Globus pallidus (tissue), 1 donor: ENCODE measurements around the gene TCP11L2.
"Not testable (repeated sequence)": the region's sequence is repeated elsewhere in the genome, so short reads cannot be mapped to it uniquely, and the experiment has no call there.

Experiments
- DNase-seq: peaks from one replicate; pipeline ENCODE4 v3.0.0-alpha.2; 2015; ENCODE audit warnings: low spot score

Gene TCP11L2

DNA sequence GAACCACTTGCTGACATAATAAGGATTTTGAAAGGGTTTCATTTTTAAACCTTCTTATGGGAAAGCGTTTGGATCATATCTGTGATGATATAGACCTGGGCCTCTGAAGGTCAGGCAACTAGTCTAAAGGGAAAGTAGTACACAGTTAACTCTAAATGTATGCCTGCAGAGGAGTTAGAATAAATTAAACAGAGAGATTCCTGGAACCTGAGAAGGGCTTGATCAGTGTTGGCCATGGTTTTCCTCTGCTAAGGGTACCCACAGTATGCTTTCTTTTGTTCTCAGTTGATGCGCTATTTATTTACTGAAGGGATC is 40.6 kb downstream of the TCP11L2 start:
- DNase-seq, result no peak

DNA sequence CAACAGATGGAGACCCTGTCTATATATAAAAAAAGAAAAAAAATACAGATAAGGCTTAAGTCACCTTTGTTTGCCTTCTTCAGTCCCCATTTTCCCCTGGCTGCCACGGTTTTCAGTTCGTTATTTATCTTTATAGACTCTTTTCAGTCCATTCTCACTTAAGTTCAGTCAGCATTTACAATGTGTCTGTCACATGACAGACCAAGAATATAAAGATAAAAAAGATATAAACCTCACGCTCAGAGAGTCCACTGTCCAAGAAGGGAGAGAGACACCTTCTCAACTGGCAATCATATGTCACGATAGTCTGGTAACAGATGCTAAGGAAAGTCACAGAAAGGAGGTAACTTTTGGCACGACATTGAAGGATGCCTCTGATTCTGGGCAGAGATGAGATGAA is 41.6 kb downstream of the TCP11L2 start:
- DNase-seq, result no peak

DNA sequence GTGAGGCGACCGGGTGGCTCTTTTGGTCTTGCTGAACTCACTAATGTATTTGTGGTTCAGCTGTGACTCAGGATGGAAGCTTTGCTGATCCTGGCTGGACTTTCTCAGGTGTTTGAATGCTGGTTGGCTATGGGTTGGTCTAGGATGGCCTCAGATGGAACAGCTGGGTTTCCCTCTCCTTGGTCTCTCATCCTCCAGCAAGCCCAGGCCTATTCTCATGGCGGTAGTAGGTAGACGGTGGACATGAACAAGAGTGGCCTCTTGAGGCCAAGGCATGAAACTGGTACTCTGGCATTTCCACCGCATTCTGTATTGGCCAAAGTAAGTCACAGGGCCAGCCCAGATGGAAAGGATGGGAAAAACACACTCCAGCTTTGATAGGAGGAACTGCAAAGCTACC is 43.2 kb downstream of the TCP11L2 start:
- DNase-seq, result peak; percentile 77

DNA sequence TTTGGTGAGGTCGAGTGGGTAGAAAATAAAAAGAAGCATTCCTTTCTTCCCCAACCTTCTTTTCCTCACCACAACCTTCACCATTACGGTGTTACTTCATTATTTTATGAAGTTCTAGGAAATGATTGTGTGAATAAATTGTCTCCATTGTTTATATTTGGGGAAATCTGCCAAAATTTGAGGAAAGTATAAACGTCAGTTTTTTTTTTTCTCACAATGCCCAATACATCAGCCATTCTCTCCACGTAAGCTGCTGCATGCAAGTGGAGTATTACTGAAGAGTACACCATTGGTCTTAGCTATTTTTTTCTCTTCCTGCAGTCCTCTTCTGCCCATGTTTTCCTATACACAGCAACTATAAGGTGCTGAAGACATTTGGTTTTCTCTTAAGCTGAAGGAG is 45.9 kb downstream of the TCP11L2 start:
- no peak for DNase-seq

DNA sequence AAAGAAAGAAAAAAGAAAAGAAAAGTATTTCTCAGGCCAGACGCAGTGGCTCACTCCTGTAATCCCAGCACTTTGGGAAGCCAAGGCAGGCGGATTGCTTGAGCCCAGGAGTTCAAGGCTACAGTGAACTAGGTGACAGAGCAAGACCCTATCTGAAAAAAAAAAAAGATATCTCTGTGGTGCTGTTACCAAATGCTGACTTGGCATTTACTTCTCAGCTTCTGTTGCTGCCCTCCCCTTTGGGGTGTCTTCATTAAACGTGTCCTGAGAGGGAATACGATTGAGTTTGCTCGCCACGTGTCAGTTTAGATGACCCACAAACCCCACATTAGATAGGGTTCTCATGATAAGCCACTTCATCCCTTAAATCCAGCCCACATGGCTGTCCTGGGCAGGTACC is 50.6 kb downstream of the TCP11L2 start:
- DNase-seq, result no peak

DNA sequence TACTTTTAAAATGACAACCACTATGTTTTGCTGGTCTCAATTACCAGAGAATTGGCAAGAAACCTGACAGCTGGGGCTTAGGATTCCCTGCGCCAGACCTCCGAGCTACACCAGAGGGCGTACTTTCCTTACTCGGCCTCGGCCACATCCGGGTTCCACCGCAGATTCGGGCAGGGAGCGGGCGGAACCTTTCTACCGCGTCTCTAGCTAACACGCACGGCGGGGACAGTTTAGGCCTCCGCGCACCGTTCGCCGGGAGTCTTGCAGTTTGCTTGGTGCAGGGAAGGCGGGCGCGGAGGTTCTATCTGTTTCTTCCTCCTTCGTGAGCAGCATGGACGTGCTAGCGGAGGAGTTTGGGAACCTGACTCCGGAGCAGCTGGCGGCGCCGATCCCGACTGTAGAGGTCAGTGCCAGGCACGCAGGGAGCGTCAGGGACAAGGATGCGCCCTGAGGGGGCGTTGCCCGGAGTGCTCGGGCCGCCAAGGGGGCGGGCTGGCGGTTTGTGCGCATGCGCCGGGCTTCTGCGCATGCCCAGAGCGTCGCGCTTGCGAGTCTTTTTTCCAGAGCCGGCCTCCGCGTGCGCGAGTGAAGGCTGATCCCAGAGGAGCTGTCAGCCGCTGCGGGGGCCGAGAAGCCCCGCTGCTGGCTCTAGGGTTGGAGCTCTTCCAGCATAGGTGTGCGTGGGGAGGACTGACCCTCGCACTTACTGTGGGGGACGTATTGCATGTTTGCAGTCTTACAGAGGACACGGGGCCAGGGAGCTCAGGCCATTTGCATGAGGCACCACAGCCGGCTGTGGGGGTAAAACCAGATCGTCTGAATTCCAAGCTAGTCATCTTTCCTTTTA is 55.2 kb downstream of the TCP11L2 start, which contains the start of gene POLR3B:
POLR3B (plus strand) TSS at position 200 of the 847 bp plus-strand sequence; CDS start at position 332, 132 bp downstream.
- peak; percentile 95 for DNase-seq

DNA sequence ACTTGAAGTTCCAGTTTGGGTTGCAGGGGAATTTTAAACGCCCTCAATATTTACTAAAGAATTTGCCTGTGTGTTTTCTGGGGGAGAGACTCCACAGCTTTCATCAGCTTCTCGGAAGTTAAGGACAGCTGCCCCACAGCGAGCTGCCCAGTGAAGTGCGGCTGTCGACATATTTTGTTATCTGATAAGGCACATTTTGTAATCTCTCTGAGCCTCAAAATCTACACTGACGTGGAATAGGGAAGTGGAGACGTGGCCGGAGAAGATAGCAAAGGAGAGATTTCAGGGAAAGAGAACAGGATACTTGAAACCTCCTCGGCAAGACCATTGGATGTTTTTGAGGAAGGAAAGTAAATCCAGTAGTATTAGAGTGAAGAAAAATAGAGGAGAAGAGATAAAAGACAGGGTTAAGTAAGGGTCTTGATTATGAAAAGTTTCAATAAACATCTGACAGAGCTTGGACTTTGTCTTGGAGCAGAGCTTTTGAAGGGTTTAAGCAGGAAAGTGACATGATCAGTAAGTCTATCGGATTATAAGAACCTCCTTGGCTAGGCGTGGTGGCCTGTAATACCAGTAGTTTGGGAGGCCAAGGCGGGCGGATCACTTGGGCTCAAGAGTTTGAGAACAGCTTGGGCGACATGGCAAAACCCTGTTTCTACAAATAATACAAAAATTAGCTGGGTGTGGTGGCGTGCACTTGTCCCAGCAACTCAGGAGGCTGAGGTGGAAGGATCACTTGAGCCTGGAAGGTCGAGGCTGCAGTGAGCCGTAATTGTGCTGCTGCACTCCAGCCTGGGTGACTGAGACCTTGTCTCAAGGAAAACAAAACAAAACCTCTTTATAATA is 56.1 kb downstream of the TCP11L2 start:
- no peak for DNase-seq

DNA sequence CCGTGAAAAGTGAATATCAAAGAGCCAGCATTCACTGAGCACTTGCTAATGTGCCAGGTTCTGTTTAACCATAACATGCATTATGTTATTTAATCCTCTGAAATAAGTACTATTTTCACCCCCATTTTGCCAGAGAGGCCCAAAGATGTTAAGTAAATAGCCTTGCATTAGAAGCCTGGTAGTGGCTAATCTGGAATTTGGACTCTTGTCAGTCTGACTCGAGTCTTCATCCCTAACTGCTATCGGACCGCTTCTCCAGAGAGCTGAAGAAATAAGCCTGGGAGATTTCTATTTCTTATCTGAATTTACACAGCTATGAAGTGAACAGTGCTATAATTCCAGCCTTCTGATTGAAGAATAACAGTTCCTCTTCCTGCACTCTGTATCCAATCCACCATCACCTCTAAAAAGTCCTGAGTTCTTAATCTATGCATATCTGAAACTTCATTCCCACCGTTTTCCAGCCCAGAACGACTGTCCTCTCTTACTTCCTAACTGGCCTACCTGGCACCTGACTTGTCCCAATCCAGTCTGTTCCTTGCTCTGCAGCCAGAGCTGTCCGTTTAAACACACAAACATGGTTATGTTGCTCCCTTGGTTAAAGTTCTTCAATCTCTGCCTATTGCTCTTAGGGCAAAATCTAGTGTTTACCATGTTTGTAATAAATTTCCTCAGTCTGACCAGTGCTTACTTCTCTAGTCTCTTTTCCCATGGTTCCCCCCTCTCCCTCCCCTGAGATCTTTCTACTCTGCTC is 57.3 kb downstream of the TCP11L2 start:
- DNase-seq, result no peak

DNA sequence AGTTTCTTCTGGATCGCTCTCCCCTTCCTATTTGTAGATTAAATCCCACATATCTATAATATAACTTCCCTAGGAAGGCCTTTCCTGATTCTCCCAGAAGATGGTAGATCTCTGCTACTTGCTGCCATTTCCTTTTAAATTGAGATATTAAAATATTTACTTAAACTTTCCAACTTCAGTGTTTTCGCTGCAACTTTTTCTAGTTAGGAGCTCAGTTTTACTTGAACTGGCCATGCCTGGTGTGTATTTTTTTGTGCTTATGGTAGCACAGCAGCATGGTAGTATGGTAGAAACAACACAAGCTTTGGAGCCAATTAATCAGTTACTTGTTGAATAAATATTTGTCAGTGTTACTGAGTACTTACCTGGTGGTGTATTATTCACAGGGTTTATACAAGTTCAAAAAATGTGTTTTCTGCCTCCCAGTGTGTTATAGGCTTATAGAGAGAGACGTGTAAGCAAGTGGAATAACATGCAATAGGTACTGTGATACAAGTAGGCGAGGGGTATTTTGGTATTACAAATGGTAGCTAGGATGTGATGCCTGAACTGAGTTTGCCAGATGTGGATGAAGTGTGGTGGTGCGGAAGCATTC is 58.0 kb downstream of the TCP11L2 start:
- DNase-seq, result no peak

DNA sequence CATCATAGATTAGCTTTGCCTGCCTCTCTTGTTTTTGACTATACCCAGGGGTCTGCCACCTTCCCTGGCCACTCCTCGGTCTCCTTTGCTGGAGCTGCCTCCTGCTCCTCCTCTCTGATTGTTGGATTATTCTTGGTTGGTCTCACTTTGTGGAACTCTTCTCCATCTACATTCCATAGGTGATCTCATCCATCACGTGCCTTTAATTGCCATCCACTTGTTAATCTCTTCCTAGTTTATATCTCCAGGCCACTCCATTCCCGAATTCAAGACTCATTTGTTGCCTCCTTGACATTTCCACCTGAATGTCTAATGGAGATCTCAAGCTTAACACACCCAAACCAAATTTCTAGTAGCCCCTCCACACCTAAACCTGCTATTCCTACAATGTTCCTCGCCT is 60.4 kb downstream of the TCP11L2 start:
- DNase-seq, result no peak

DNA sequence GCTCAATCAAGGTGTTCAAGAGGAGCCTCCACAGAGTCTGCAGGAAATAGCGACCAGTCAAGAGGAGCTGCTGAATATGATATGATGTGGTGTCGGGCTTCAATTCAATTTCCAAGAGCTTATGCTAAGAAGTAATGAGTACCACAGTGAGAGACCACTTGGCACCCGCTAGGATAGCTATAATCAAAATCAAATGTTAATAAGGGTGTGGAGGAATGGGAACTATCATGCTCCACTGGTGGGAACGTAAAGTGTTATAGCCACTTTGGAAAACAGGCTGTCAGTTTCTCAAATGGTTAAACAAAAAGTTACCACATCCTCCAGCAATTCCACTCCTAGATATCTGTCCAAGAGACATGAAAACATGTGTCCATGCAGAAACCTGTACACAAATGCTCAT is 61.7 kb downstream of the TCP11L2 start:
- DNase-seq, result no peak

DNA sequence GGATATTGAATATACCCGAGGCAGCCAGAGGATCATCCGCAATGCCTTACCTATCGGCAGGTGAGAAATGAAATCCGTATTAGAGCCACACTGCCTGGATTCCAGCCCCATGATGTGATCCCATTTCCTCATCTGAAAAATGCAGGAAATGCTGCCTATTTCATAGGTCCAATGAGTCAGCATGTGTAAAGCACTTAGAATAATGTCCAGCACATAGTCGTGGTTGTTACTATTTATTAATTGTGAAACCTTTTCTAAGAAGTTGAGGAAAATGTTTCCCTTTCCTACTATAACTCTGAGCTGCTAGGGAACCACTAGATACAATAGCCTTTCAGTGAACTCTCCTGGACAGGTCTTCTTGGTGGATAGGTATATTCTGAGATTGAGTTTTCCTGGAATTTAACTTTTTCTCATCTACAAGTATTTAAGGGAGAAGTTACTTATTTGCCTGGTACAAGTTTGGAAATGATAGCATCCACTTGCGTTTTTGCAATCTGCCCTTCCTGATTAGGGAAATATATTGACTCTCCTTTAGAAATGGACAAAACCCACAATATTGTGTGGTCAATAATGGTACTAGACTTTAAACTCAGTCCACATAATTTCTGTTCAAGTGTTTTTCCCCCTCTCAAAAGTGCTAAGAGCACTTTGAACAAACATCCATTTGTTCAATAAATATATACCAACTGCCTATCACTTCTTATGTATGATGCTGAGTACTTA is 67.3 kb downstream of the TCP11L2 start:
- no peak for DNase-seq

DNA sequence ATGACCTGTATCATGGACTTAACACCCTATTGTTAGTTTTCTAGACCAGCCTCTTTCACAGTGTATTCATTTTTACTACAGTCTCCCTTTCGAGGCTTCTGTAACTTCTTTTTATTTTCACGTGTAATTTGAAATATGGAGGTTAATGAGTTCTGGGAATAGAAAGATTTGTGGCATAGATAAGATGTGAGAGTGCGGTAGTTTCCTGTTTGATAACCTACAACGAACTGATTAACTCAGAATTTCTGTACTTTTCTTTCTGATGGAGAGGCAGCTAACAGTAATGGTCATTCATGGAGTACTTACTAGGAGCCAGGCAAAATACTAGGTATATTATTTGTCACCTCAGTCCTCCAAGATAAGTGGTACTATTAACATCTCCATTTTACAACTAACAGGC is 76.3 kb downstream of the TCP11L2 start:
- no peak for DNase-seq

DNA sequence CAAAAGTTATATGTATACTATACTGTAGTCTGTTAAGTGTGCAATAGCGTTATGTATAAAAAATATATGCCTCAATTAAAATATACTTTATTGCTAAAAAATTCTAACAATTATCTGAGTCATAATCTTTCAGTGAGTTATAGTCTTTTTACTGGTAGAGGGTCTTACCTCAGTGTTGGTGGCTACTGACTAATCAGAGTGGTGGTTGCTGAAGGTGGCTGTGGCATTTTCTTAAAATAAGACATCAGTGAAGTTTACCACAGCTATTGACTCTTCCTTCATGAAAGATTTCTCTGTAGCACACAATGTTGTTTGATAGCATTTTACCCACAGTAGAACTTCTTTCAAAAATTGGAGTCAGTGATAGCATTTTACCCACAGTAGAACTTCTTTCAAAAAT is 78.4 kb downstream of the TCP11L2 start:
- DNase-seq, result no peak

DNA sequence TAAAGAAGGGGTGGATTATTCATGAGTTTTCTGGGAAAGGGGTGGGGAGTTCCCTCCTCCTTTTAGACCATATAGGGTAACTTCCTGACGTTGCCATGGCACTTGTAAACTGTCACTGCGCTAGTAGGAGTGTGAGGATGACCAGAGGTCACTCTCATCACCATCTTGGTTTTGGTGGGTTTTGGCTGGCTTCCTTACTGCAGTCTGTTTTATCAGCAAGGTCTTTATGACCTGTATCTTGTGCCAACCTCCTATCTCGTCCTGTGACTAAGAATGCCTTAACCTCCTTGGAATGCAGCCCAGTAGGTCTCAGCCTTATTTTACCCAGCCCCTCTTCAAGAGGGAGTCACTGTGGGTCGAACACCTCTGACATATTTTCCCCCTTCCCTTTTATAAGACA is 79.3 kb downstream of the TCP11L2 start:
- DNase-seq, result not testable (repeated sequence)

DNA sequence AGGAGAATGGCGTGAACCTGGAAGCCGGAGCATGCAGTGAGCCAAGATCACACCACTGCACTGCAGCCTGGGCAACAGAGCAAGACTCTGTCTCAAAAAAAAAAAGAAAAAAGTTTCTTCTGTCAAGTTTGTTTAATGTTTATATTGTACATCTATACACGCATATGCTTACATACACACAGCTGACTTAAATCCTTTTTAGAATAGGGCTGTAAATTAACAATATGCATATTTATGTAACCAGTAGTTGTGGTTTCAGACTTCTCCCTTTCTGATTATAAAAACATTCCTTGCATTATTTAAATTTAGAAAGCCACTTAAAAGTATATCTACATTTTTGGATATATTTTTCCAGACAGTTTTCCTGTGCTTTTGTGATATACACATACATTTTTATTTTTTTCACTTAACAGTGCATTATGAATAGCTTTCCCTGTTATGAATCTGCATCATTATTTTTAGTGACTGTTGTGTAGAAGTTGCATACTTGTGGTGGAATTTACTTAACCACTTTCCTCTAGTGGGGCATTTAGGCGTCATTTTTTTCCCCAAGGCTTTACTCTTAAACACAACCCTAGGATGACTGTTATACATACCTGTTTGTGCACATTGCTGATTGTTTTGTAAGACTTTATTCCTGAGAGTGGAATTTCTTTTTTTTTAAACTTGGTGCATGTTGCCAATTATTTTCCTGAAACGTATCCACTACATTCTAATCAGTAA is 84.4 kb downstream of the TCP11L2 start:
- DNase-seq, result no peak

DNA sequence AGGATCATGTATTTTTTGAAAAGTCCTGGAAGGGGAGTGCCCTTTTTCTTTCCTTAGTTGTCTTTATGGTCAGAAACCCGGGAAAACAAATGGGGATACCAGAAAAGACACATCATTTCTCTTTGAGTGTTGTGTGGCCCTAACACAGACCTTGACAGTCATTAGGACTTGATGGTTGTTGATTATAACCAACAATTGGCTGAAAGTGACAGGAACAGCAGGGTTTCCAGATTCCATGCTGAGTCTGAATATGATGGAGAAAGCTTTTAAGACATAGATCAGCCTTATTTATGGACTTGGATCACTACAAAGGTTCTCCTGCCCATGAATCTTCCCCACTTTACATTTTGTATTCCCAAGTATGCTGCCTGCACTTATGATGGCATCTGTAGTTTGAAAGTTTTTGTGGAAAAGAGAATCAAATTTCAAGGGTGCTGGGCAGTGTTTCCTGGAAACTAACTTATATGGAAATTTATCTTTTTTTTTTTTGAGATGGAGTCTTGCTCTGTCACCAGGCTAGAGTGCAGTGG is 85.4 kb downstream of the TCP11L2 start:
- DNase-seq, result no peak

DNA sequence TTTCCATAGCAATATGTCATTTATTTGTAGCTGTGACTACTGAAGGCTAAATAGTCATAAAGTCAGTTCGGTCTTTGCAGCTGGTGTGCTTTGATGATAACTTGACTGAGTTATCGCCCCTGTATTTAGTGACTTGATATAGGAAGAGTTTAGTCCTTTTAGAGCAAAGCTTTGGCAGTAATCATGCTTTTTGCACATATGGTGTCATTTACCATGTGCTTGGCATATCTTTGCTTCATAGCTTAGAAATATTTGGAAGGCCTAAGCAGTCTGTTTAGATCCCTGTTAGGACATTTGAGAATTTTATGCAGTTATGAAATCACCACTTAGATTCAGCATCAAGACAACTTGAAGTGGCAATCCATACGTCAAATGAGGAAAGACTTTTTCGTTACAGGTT is 86.6 kb downstream of the TCP11L2 start:
- no peak for DNase-seq

DNA sequence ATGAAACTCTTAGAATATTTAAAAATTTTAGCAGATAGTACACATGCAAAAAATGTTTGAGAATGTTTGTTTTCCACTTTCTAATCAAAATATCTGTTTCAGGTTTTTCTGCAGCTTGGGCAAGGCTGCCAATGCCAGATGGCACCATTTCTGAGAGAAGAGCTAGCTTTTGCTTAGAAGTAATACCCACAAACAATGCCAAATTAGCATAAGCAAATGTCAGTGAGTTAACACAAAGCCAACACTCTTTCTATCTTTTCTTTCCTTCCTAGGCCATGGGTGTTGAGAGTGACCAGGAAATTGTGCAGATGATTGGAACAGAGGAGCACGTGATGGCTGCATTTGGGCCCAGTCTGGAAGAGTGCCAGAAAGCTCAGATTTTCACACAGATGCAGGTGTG is 90.2 kb downstream of the TCP11L2 start:
- DNase-seq, result no peak
